Femur (tissue), 1 donor: Measurements from ENCODE around the gene LAMC1.

Experiments used
- DNase-seq: peaks from one replicate; pipeline ENCODE4 v3.0.0-alpha.2; 2017

LAMC1 gene

DNA sequence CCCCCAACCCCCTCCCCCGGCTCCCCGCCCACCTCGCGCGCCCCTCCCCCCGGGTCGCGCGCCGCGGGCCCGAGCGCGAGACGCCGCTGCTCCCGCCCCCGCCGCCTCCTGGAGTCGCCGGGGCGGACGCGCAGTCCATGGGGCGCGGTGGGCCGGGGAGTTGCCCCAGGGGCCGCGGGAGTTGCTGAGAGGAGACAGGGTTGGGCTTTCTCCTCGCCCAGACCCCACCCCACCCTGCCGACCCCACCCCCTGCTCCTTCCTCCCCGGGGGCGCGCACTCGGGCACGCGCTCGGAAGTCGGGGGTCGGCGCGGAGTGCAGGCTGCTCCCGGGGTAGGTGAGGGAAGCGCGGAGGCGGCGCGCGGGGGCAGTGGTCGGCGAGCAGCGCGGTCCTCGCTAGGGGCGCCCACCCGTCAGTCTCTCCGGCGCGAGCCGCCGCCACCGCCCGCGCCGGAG is at the start of gene LAMC1:
LAMC1 (plus strand) TSS at position 275 of the 455 bp plus-strand sequence. CDS start 297 bp downstream, outside the sequence.
- peak; percentile 92 for DNase-seq

DNA sequence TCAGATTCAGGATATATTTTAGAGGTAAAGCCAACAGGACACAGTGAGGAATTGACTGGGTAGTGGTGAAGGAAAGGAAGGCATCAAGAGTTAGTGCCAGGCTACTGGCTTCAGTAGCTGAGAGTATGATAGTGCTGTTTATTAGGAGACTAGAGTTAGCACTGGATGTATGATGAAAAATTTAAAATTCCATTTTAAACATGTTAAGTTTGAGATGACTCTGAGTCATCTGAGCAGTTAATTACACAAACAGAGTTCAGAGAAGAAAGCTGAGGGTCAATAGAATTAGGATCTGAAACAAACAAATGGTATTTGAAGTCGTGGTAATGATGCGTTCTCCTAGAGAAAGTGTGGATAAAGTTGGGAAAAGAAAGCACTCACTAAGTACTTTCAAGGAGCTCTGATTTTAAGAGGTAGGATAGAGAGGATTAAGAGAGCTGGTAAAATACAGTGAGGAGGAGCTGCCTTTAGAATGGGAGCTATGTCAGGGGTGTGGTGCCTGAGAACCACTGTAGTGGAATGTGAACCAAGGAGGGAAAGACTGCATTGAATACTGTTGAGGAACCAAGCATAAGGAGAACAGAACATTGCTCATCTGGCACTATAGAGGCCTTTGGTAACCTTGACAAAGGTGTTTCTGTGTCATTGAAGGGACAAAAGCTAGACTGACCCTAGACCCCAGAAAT is 48.6 kb upstream of the LAMC1 start:
- no peak for DNase-seq

DNA sequence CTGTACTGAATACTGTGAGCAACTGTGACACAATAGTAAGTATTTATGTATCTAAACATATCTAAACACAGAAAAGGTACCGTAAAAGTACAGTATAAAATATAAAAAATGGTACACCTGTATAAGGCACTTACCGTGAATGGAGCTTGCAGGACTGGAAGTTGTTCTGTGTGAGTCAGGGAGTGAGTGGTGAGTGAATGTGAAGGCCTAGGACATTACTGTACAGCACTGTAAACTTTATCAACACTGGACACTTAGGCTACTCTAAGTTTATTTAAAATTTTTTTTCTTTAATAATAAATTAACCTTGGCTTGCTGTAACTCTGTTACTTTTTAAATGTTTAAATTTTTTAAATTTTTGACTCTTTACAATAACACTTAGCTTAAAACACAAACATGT is 45.7 kb upstream of the LAMC1 start:
- DNase-seq = no peak

DNA sequence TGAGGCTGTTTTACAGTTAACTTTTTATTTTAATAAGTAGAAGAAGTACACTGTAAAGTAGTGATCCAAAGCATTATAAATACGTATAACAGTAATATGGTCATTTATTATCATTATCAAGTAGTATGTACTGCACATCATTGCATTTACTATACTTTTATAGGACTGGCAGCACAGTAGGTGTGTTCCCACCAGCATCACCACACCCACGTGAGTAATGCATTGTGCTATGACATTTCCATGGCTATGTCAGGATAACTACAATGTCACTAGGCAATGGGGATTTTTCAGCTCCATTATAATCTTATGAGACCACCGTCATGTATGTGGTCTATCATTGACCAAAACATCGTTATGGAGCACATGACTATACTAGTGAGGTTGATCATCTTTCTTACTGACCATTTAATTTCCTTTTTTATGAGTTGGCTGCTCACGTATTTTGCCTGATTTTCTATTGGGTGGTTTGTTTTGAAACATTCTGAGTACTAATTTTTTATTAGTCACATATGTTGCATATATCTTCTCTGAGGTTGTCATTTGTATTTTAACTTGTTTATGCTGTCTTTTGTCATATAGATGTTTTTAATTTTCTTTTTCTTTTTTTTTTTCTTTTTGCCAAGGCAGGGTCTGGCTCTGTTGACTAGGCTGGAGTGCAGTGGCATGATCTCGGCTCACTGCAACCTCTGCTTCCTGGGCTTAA is 44.9 kb upstream of the LAMC1 start:
- DNase-seq = no peak

DNA sequence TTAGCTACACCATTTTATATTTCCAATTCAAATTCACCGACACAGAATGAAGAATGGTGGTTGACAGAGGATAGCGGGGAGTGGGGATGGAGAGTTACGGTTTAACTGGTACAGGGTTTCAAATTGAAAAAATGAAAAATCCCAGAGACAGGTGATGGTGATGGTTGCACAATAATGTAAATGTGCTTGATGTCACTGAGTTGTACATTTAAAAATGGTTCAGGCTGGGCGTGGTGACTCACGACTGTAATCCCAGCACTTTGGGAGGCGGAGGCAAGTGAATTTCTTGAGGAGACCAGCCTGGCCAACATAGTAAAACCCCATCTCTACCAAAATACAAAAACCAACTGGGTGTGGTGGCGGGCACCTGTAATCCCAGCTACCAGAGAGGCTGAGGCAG is 39.1 kb upstream of the LAMC1 start:
- DNase-seq = no peak

DNA sequence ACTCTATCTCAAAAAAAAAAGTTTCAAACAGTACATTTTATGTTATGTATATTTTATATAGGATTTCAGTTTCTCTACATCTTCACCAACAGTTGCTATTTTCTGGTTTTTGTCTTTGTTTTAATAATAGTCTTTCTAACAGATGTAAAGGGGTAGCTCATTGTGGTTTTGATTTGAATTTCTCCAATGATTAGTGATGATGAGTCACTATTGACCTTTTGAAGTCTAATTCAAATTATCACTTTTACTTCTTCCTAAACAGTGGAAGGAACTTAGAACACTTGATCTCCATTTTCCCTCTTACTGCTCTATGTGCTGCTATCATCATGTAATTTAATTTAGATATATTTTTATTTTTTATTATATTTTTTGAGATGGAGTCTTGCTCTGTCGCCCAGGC is 38.6 kb upstream of the LAMC1 start:
- DNase-seq = no peak

DNA sequence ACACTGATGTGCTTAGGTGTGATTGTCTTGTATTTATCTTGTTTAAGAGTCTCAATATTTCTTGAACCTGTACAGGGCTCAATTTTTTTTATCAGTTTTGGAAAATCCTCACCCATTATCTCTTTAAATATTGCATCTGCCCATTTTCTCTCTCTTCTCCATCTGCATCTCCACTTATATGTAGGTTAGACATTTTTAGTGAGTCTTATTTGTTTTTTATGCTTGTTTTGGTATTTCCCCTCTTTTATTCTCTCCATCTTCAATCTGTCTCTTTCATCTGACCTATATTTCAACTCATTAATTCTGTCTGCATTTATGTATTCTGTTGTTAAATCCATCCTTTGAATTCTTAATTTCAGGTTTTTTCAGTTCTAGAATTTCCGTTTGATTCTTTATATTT is 37.3 kb upstream of the LAMC1 start:
- DNase-seq = no peak

DNA sequence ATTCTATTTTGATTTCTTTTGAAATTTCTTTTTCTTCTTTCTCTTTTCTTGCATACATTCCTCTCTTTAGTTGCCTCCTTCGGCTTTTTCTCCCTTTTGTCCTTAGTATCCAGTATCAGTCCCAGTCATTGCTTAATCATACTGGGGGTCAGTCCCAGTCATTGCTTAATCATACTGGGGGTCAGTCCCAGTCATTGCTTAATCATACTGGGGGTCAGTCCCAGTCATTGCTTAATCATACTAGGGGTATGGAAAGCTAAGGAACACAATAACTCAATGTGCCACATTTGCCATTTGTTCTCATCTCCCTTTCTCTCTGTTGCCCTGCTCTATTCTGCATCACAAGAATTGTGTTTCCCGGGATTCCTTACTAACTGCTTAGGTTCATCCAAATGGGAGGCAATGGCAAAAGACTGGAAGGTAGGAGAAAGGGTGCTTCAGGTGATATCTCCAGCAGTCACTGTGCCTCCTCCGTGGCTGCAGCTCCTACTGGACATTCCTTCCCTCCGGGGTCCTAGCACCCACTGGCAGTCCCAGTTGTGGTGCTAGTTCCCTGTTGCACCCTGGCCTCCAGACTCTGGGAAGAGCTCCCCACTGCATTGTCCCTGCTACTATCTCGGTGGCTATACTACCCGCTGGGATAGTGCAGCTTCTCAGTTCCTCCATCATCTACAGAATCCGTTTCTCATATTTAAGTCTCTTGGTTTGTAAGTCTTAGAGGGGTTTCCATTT is 32.6 kb upstream of the LAMC1 start:
- no peak for DNase-seq

DNA sequence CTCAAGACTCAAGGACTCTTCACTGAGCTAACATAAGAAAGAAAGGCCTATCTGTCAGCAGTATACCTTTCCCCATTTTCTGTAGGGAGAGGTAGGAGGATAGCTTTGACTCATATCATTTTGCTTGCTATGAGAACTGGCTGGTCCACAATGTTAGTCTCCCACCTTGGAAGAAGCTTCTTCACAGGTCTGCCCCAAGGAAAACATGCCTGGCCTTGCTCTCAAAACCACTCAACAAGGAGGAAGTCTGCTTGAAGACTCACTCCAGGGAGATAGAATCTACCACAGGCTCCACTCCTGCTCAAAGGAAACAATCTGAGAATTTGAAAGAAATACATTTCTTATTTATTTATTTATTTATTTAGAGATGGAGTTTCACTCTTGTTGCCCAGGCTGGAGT is 29.5 kb upstream of the LAMC1 start:
- DNase-seq = no peak

DNA sequence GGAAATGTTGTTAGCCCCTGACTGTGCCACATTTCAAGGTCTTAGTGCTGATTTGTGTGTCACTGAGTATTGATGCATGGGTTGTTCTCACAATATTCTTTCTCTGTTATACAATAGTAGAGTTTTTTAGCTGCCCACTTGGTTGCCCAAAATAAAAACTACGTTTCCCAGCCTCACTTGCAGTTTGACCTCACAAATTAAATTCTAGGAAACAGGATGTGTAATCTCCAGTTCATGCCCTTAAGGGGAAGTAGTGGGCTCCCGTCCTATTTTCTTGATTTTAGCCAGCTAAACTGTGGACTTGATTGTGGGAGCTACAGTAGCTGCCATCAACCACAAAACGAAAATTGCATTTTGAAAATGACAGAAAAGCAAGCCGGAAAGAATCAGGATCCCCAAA is 27.3 kb upstream of the LAMC1 start:
- no peak for DNase-seq

DNA sequence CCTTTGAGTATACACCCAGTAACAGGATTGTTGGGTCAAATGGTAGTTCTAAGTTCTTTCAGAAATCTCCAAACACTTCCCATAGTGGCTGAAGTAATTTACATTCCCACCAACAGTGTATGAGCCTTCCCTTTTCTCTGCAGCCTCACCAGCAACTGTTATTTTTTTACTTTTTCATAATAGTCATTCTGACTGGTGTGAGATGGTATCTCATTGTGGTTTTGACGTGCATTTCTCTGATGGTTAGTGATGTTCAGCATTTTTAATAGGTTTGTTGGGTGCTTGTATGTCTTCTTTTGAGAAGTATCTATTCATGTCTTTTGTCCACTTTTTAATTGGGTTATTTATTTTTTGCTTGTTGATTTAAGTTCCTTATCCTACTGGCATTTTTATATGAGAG is 26.4 kb upstream of the LAMC1 start:
- no peak for DNase-seq

DNA sequence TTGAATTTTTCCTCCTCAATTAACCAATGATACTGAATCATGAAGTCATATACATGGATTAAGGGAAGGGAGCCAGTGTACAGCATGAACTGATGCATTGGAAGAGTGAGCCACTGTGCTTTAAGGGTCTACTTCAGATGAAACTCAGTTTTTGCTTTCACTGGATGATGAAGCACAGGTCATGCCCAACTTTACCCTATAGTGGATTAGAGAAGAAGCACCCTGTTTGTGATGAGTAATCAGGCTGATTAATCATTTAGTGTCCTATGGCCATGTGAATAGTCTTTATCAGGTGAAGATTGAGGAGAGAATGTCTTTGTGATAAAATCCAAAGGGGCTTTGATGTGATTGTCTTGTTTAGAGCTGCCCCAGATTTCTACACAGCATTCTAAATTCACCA is 24.7 kb upstream of the LAMC1 start:
- no peak for DNase-seq

DNA sequence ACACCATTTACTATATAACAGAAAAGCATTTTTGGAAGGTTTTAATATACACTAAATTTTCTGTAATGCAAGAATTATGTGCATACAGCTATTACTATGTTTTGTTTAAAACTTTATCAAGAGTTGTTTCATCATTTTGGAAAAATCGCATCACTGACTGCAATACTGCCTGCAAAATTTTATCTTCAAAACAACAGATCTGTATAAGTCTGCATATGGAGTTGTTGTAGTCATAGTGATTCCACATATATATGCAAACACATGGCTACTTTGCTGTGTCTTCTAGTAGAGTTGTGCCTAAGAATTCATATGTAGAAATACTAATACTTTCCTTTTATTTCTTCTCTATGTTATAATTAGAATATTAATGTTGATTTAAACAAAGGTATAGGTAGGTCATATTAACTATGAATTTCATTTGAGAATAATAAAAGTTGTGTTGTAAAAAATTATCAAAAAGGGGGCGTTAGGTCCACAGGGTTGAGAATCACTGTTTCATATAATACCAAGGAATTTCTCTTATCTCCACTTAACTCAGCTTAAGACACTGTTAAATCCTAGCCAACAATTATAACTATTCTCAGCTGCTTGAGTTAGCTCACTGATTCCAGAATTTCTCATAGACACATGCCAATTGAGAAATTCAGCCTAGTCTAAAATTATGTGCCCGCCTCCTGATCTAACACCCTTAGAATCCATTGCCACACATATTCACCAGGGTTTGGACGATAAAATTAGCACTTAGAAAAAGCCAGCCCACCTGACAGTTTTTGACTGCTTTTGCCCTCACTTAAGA is 22.9 kb upstream of the LAMC1 start:
- no peak for DNase-seq

DNA sequence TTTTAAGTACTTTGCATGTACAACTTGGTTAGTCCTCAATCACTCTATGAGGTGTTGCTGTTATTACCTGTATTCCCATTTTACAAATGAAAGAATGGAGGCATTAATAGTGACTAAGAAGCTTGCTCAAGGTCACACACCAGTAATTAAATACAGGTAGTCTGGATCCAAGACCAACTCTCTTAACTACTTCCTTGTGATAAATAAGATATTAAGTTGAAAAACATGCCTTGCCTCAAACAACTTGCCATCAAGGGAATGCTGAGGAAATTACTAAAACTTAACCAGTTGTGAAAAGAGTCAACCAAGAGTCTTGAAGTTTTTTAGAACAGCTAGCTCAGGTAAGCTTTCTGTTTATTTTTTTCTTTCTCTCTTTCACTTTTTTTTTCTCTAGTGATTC is 21.0 kb upstream of the LAMC1 start:
- DNase-seq = no peak

DNA sequence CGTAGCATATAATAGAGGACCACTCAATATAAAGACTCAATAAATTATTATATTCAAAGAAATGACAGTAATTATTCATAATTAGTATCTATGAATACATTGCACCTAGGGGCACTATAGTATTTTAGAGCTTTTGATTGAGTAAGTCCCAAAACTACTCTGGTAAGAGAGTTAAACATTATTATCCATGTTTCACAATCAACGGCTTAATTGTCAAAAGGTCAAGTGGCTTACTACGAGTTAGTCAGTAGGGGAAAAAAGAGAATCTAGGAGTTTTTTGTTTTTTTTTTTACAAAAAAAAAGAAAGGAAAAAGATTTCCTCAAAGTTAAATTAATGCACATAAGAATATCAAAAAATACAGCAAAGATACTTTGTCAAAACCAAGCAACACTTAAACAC is 20.4 kb upstream of the LAMC1 start:
- DNase-seq = no peak

DNA sequence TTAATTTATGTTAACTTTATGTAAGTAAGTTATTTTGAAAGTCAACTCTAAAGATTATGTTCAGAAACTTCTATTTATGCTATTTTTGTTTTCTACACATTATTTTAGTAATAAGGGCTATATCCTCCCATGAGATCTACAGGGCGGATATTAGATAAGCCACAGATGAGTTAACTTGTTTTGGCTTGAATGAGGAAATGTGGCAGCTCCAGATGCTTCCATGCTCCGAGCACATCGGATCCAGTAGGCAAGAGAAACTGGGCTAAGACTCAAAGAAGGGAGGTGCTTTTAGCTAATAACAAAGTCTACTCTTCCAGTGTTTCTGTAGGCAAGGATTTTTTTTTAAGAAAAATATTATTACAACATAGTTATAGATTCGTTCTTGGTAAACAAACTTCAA is 20.0 kb upstream of the LAMC1 start:
- no peak for DNase-seq

DNA sequence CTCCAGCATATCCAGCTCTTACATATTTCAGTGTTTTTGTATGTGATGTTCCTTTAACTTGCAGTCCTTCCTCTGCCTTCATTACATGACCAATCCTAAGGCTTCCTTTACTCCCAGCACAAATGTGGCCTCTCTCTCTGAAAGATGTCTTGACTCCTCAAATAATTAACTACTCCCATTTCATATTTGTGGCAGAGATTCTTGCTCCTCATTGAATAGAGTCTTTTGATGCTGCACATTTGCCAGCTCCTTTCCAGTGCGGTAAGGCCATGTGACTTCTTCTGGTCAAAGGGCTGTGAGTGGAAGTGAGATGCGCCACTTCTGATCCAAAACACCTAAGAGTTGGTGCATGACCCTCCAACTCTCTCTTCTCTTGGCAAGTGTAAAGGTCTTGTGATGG is 19.1 kb upstream of the LAMC1 start:
- no peak for DNase-seq

DNA sequence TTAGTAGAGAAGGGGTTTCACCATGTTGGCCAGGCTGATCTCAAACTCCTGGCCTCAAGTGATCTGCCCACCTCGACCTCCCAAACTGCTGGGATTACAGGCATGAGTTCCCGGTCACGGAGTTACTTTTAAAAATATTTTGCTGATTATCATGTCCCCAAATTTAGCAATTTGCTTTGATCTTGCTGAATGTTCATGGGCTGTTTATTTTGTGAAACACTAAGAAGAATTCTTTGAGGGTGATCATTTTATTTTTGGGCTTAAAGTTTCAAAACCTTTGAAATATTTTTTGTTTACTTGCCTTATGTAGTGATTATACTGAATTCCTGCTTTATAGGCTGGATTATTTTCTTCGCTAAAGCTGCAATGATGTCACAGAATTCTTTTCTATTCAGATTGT is 11.4 kb upstream of the LAMC1 start:
- DNase-seq = no peak

DNA sequence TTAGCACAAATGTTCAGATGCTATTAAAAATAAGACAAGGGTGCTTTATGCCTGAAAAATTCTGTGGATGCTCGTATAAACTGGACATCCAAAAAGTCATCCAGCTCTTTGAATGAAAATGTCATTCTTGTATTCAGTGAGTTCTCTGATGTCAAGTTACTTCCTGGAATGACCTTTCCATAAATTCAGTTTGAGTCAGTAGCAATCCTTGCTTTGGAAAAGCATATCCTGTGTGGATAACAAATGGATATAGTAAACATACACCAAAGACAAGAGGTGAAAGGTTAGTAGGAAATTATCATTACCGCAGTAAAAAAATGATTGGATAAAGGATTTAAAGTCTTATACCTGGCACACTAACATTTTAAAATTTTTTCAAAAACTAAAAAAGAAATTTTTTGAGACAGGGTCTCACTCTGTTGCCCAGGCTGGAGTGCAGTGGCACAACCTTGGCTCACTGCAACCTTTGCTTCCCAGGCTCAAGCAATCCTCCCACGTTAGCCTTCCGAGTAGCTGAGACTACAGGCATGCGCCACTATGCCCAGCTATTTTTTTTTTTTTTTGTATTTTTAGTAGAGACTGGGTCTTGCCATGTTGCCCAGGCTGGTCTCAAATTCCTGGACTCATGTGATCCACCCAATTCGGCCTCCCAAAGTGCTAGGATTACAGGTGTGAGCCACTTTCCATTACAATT is 10.8 kb upstream of the LAMC1 start:
- DNase-seq = no peak

DNA sequence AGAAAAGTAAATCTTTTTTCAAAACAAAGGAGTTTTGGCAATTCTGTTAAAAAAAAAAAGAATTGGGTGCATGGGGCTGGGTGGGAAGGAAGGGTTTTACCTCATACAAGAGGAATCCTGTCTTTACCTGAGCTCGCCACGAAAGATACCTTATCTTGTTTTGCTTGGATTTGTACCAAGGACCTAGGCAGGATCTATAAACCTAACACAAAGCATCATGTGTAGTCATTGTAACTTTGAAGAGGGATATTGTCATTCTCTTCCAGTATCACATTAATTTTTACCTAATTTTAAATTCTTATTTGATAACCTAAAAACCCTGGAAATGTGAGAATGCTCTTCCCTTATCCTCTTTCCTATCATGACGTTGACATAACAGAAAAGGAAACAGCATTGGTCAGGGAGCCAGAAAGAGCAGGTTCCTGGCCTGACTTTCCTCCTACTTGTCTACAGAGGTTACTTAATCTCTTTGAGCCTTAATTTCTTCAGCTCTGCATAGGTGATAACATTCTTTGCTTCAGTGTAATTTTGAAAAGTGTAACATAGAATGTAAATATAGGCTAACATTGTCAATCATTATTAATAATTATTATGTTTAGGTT is 4.0 kb upstream of the LAMC1 start:
- DNase-seq = no peak

DNA sequence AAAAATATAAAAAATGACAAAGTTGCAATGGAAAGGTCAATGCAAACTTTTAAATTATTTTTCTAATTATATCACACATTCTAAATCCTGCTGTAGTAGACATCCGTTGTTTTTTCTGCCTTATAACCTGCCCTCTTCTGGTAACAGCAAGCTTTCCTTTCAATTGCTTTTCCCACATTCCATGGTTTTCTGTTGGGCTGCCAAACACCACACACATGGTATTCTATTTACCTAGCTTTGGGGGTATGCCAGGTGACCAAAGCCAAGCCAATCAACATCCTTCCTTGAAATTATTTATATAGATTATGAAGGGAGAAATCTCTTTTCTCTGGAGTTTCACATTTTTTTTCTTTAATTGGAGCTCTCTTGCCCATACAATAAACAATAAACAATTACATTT is 3.4 kb upstream of the LAMC1 start:
- DNase-seq = peak; percentile 48
